K562 (cell line): ENCODE data around the gene TEAD3. TPM values are rescaled to one million over a fixed set of nuclear protein-coding genes. Genes with fewer than 3 reads are reported as not detected.

Source experiments
- ATAC-seq: fragments of 200-7000 bp; cut with Tn5 transposase; 3 replicates; pipeline ENCODE4 v1.9.1; 2020; ENCODE audit warnings: moderate library complexity
- BruUV-seq: library from RNA; stranded (reverse); fragments of 400-500 nt; replicated peaks from 2 replicates; lab custom pipeline; 2021; lab: Mats Ljungman, UMichigan
- CTCF ChIA-PET: fragments of 300-600 bp; formaldehyde crosslinking; extraction: SDS; loops from one replicate; lab custom pipeline; 2021; ENCODE audit warnings: low intra/inter-chr PET ratio; lab: Yijun Ruan, JAX
- POLR2A ChIA-PET: fragments of 300-600, 350-650 bp; sonication (Branson Sonifier 250); formaldehyde crosslinking; extraction: SDS; loops from one replicate; lab custom pipeline; 2021; ENCODE audit warnings: antibody characterized with exemption, inconsistent platforms; lab: Yijun Ruan, JAX
- DNase-seq, 4 experiments: peaks; one replicate each; pipeline versions ENCODE4 v3.0.0 to v3.0.0-alpha.2; 2011 to 2018; ENCODE audit warnings: low spot score in 3 of 4, mixed read lengths in 3 of 4; ENCODE audit errors: extremely low read depth in 1 of 4
- FAIRE-seq: peaks from 2 replicates; lab custom pipeline; 2011; peaks lifted over from hg19 to GRCh38; lab: Jason Lieb, UNC
- H2AFZ ChIP-seq: 2 replicates; pipeline ENCODE4 v1.6.0; 2011; ENCODE audit warnings: low read depth, low read length, control low read depth, inconsistent platforms
- H3K27ac ChIP-seq: fragments of 200-600 bp; 3 replicates; pipeline ENCODE4 v1.8.0; 2011; ENCODE audit warnings: low read depth, mild to moderate bottlenecking, control low read depth, inconsistent platforms, low read length, moderate library complexity, mixed read lengths; ENCODE audit errors: extremely low read depth
- H3K27me3 ChIP-seq, 2 experiments: fragments of 300-600 bp in 1 of 2; 2 replicates in 1 of 2; 3 replicates in 1 of 2; pipeline versions ENCODE4 v1.6.0 to v1.8.0; 2011; ENCODE audit warnings: inconsistent platforms in 2 of 2, low read length in 2 of 2, mild to moderate bottlenecking in 1 of 2, mixed read lengths in 1 of 2, moderate library complexity in 1 of 2; ENCODE audit not compliant: control insufficient read depth in 2 of 2, insufficient read depth in 2 of 2
- H3K36me3 ChIP-seq: fragments of 300-600 bp; 3 replicates; pipeline ENCODE4 v1.8.0; 2011; ENCODE audit warnings: mild to moderate bottlenecking, low read length, inconsistent platforms; ENCODE audit not compliant: control insufficient read depth, insufficient read depth
- H3K4me1 ChIP-seq, 2 experiments: fragments of 200-600 bp in 1 of 2; replicated peaks in 1 of 2; 2 replicates in 1 of 2; 3 replicates in 1 of 2; pipeline versions ENCODE4 v1.5.1 to v1.8.0; 2011; ENCODE audit warnings: inconsistent platforms in 2 of 2, low read length in 2 of 2, mild to moderate bottlenecking in 1 of 2, mixed read lengths in 1 of 2, moderate library complexity in 1 of 2; ENCODE audit not compliant: control insufficient read depth in 2 of 2, insufficient read depth in 2 of 2
- H3K4me2 ChIP-seq: 2 replicates; pipeline ENCODE4 v1.6.1; 2011; ENCODE audit warnings: low read length, control low read depth, inconsistent platforms, mixed read lengths; ENCODE audit not compliant: insufficient read depth
- H3K4me3 ChIP-seq: fragments of 200-600 bp; sonication (generic), shearing (Covaris generic); 2 replicates; pipeline ENCODE4 v1.5.1; 2016; ENCODE audit warnings: control low read depth, inconsistent platforms
- H3K79me2 ChIP-seq: fragments of 200-600 bp; 3 replicates; pipeline ENCODE4 v1.8.0; 2011; ENCODE audit warnings: low read length, inconsistent platforms; ENCODE audit not compliant: control insufficient read depth, insufficient read depth
- H3K9ac ChIP-seq, 2 experiments: 2 replicates each; pipeline versions ENCODE4 v1.6.0 to v1.6.1; 2011; ENCODE audit warnings: low read depth in 2 of 2, low read length in 2 of 2, control low read depth in 1 of 2, inconsistent platforms in 1 of 2, mild to moderate bottlenecking in 1 of 2, mixed read lengths in 1 of 2; ENCODE audit not compliant: insufficient read depth in 1 of 2
- H3K9me1 ChIP-seq: one replicate; pipeline ENCODE4 v1.6.0; 2011; ENCODE audit warnings: inconsistent platforms, mild to moderate bottlenecking, low read length, moderate library complexity; ENCODE audit not compliant: control insufficient read depth, insufficient read depth
- H3K9me3 ChIP-seq: replicated peaks from 2 replicates; pipeline ENCODE4 v1.5.1; 2011; ENCODE audit warnings: low read depth, low read length, inconsistent platforms; ENCODE audit not compliant: control insufficient read depth, insufficient read depth
- H4K20me1 ChIP-seq: replicated peaks from 2 replicates; pipeline ENCODE4 v1.6.1; 2011; ENCODE audit warnings: low read length, inconsistent platforms, mixed read lengths; ENCODE audit not compliant: control insufficient read depth, insufficient read depth
- KDM1A ChIP-seq, 2 experiments: fragments of 450-650 bp; IDR thresholded peaks; 2 replicates each; pipeline ENCODE4 v1.6.1; 2016; ENCODE audit warnings: mild to moderate bottlenecking in 2 of 2
- NFIC ChIP-seq: fragments of 450-650 bp; IDR thresholded peaks from 2 replicates; pipeline ENCODE4 v1.6.1; 2017; ENCODE audit warnings: mild to moderate bottlenecking, inconsistent platforms
- POLR2AphosphoS2 ChIP-seq: IDR thresholded peaks from 2 replicates; pipeline ENCODE4 v1.6.1; 2012; ENCODE audit warnings: low read length, improper control_type of control experiment
- POLR3A ChIP-seq: IDR thresholded peaks from 2 replicates; pipeline ENCODE4 v1.6.1; 2011; ENCODE audit warnings: borderline replicate concordance, mild to moderate bottlenecking, moderate library complexity; ENCODE audit not compliant: insufficient read length, insufficient read depth; ENCODE audit errors: extremely low read depth
- RBFOX2 ChIP-seq: fragments of 200-400 bp; formaldehyde crosslinking; IDR thresholded peaks from 2 replicates; pipeline ENCODE4 v1.6.1; 2017; ENCODE audit warnings: low read depth, mild to moderate bottlenecking, low read length, moderate library complexity
- WGBS: fragments of 100-300 bp; shearing (Covaris generic); methylation state at CpG from one replicate; pipeline ENCODE4 v1.1.6; 2016; ENCODE audit warnings: low coverage, mixed read lengths; ENCODE audit not compliant: insufficient coverage; ENCODE audit errors: missing lambda C conversion rate; 5-methylcytosine and 5-hydroxymethylcytosine counted together
- in situ Hi-C: fragments of 300-500 bp; cut with MboI; formaldehyde crosslinking; loops from 4 replicates; pipeline ENCODE4 v1.15.0; 2018; ENCODE audit warnings: inconsistent platforms, mixed read lengths
- intact Hi-C: fragments of 100-400 bp; cut with micrococcal nuclease; formaldehyde crosslinking; loops from 2 replicates; pipeline ENCODE4 v1.14.2; 2022
- polyA plus RNA-seq, 8 experiments: library from polyadenylated mRNA; depleted of rRNA in 4 of 8; stranded (reverse) in 5 of 8; unstranded in 3 of 8; fragments of >200 nt; fragmentation: Nextera tagmentation in 2 of 8; fragmentation: Illumina TruSeq in 1 of 8; extraction: Ambion mirVana in 2 of 8; extraction: Trizol in 1 of 8; gene quantifications; 2 replicates each; pipeline versions ENCODE4 v1.2.1 to v1.2.3, GENCODE V29; 2011 to 2014; ENCODE audit warnings: inconsistent platforms in 1 of 8, missing spikeins in 1 of 8
- total RNA-seq, 7 experiments: library from RNA; depleted of rRNA in 6 of 7; stranded (reverse); fragments of >200 nt in 6 of 7; fragmentation: Illumina TruSeq in 2 of 7; extraction: Trizol in 2 of 7; gene quantifications; 2 replicates each; pipeline versions ENCODE4 v1.2.1 to v1.2.3, GENCODE V29; 2011 to 2021; ENCODE audit warnings: low replicate concordance in 1 of 7
- TF ChIP-seq, protein P1 (sequence below): fragments of 250-450 bp; sonication (Bioruptor Pico); IDR thresholded peaks from 2 replicates; pipeline ENCODE4 v1.4.0; 2020; ENCODE audit warnings: mild to moderate bottlenecking, moderate library complexity
- TF ChIP-seq, protein P2 (sequence below), 2 experiments: fragments of 450-650 bp in 1 of 2; sonication (generic) in 1 of 2; formaldehyde crosslinking in 1 of 2; IDR thresholded peaks; 2 replicates each; pipeline versions ENCODE4 v1.7.1 to v1.9.0; 2016 to 2022; ENCODE audit warnings: inconsistent platforms in 1 of 2, mild to moderate bottlenecking in 1 of 2, missing genetic modification reagents in 1 of 2

Gene TEAD3
- total and polyA plus RNA-seq, 9 of the 15 experiments (the other 6 are each of a cell fraction or from before 2014, with no cell fraction given), result 0.63 to 13.2 (median 3.3) TPM

DNA sequence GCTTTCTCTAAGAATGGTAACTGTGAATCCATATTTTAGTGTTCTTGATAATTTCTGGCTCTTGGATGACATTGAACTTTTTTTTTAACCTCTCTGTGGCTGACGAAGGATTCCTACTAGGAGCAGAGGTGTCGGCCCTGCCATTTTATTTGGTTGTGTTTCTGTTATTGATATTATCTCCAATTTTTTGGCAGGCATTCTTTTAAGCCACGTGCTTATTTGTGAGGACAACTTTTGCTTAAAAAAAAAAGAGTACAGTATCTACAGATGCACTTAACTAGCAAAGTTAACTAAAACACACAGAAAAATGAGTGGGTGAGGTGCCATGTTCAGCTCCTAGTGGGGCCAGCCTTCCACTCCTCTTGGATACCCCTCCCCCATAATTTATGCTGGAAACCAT is 43.6 kb downstream of the TEAD3 start:
- POLR2A ChIA-PET, result interaction anchor here (1.0 to 4.1 kb wide), 3 partner anchors 12 to 19 kb away, joined by 3 to 31 read pairs (median 7); partner anchors contain the start of gene RPL10A
- Histone ChIP-seq H3K9me1 (no peaks in the 10 kb centered on the region), H4K20me1 (no peaks in the 10 kb centered on the region; the same call in 1 of the 2 replicates), H3K4me3 (peak overlapping the region; percentile 73), H3K9ac (peak overlapping the region in 1 of 2 experiments; percentile 55; a peak in 2 of 4 replicates), H3K27me3 (0 out of 5 replicates have a peak, but pooled peaks cover 0 to 3% of the 10 kb centered on the region in 2 experiments), H3K27ac (peak overlapping the region; percentile 78), H3K36me3 (peaks cover 36% of the 10 kb centered on the region; the same call in 2 of the 3 replicates), H3K4me1 (peaks cover 18 to 27% of the 10 kb centered on the region in 2 experiments), H3K9me3 (no peaks in the 10 kb centered on the region), H3K79me2 (peaks cover 26% of the 10 kb centered on the region), H3K4me2 (peak overlapping the region; percentile 85), H2AFZ (peak overlapping the region; percentile 94)
- CTCF ChIA-PET, result no interaction called here
- FAIRE-seq (no peak), ATAC-seq (no peak), DNase-seq (peak in 1 of 4 experiments; percentile 42)
- in situ Hi-C loops, result loop anchor here (10.0 kb wide), 1 partner anchor 148 kb away; no protein-coding TSS in a partner anchor
- BruUV-seq, result TSS peak; percentile 64
- intact Hi-C loops, result loop anchor here (1.0 kb wide), 1 partner anchor 15 kb away; the partner anchor contains the start of gene RPL10A
- 0% methylated on average over 3 of the region's 3 CpGs for WGBS
- TF ChIP-seq, protein P1, sequence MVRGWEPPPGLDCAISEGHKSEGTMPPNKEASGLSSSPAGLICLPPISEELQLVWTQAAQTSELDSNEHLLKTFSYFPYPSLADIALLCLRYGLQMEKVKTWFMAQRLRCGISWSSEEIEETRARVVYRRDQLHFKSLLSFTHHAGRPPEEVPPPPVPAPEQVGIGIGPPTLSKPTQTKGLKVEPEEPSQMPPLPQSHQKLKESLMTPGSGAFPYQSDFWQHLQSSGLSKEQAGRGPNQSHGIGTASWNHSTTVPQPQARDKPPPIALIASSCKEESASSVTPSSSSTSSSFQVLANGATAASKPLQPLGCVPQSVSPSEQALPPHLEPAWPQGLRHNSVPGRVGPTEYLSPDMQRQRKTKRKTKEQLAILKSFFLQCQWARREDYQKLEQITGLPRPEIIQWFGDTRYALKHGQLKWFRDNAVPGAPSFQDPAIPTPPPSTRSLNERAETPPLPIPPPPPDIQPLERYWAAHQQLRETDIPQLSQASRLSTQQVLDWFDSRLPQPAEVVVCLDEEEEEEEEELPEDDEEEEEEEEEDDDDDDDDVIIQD (CRISPR knock-in tag), result no peak
- TF ChIP-seq KDM1A (IDR thresholded peaks at IDR 0.05), result no peak
- TF ChIP-seq NFIC, result peak; percentile 64
- TF ChIP-seq POLR2AphosphoS2, result no peak
- TF ChIP-seq POLR3A, result no peak
- TF ChIP-seq, protein P2, sequence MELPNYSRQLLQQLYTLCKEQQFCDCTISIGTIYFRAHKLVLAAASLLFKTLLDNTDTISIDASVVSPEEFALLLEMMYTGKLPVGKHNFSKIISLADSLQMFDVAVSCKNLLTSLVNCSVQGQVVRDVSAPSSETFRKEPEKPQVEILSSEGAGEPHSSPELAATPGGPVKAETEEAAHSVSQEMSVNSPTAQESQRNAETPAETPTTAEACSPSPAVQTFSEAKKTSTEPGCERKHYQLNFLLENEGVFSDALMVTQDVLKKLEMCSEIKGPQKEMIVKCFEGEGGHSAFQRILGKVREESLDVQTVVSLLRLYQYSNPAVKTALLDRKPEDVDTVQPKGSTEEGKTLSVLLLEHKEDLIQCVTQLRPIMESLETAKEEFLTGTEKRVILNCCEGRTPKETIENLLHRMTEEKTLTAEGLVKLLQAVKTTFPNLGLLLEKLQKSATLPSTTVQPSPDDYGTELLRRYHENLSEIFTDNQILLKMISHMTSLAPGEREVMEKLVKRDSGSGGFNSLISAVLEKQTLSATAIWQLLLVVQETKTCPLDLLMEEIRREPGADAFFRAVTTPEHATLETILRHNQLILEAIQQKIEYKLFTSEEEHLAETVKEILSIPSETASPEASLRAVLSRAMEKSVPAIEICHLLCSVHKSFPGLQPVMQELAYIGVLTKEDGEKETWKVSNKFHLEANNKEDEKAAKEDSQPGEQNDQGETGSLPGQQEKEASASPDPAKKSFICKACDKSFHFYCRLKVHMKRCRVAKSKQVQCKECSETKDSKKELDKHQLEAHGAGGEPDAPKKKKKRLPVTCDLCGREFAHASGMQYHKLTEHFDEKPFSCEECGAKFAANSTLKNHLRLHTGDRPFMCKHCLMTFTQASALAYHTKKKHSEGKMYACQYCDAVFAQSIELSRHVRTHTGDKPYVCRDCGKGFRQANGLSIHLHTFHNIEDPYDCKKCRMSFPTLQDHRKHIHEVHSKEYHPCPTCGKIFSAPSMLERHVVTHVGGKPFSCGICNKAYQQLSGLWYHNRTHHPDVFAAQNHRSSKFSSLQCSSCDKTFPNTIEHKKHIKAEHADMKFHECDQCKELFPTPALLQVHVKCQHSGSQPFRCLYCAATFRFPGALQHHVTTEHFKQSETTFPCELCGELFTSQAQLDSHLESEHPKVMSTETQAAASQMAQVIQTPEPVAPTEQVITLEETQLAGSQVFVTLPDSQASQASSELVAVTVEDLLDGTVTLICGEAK (IDR thresholded peaks at IDR 0.05), result 0 out of 2 replicates have a peak, but pooled peaks have one; percentile 42
- TF ChIP-seq, protein P2 (CRISPR knock-in tag; IDR thresholded peaks at IDR 0.05), result no peak
- TF ChIP-seq RBFOX2, result no peak
